NCI-H1417 (cell line): ENCODE results near the gene OTUD5.
"Not testable (repeated sequence)": the region's sequence is repeated elsewhere in the genome, so short reads cannot be mapped to it uniquely, and the experiment has no call there.

Experiments used
- DNase-seq, 3 experiments: peaks; one replicate each; lab custom pipeline; 2025; lab: John Stamatoyannopoulos, UW

OTUD5 gene

GRCh38 chrX:48957477-48957826, at the start of gene OTUD5:
TSS of gene OTUD5 (minus strand) at chrX:48957607. CDS start at chrX:48957570, 37 bp downstream.
- peak in 2 of 3 experiments; percentile 65 to 78 for DNase-seq

GRCh38 chrX:49003696-49004095, 46.3 kb upstream of the OTUD5 start:
- DNase-seq: no peak

- peak; percentile 75 to 91 (median 86) for DNase-seq
Measured at GRCh38 chrX:49002091-49002935, 44.9 kb upstream of the OTUD5 start, which contains the start of gene GRIPAP1. TSS of gene GRIPAP1 (minus strand) at chrX:49002264. CDS start at chrX:49002229, 35 bp downstream.

GRCh38 chrX:49001521-49002090, 44.2 kb upstream of the OTUD5 start:
- DNase-seq: peak in 2 of 3 experiments; percentile 48 to 75

- no peak for DNase-seq
Measured at GRCh38 chrX:49000636-49001035, 43.2 kb upstream of the OTUD5 start.

GRCh38 chrX:48999030-48999429, 41.6 kb upstream of the OTUD5 start:
- no peak for DNase-seq

- no peak for DNase-seq
Measured at GRCh38 chrX:48998391-48998790, 41.0 kb upstream of the OTUD5 start.

- no peak for DNase-seq
Measured at GRCh38 chrX:48997865-48998264, 40.5 kb upstream of the OTUD5 start.

- no peak for DNase-seq
Measured at GRCh38 chrX:48997455-48997854, 40.0 kb upstream of the OTUD5 start.

GRCh38 chrX:48996969-48997368, 39.6 kb upstream of the OTUD5 start:
- DNase-seq: no peak

GRCh38 chrX:48992341-48992740, 34.9 kb upstream of the OTUD5 start:
- DNase-seq: no peak

GRCh38 chrX:48989483-48989882, 32.1 kb upstream of the OTUD5 start:
- DNase-seq: no peak

GRCh38 chrX:48983896-48984295, 26.5 kb upstream of the OTUD5 start:
- DNase-seq: no peak

GRCh38 chrX:48983081-48983480, 25.7 kb upstream of the OTUD5 start:
- no peak for DNase-seq

- DNase-seq: no peak
Measured at GRCh38 chrX:48981178-48981577, 23.8 kb upstream of the OTUD5 start.

- DNase-seq: not testable (repeated sequence)
Measured at GRCh38 chrX:48980341-48980740, 22.9 kb upstream of the OTUD5 start.

GRCh38 chrX:48978226-48978625, 20.8 kb upstream of the OTUD5 start:
- DNase-seq: no peak

- no peak for DNase-seq
Measured at GRCh38 chrX:48976086-48976485, 18.7 kb upstream of the OTUD5 start.

- DNase-seq: no peak
Measured at GRCh38 chrX:48975541-48975940, 18.1 kb upstream of the OTUD5 start.

- DNase-seq: no peak
Measured at GRCh38 chrX:48975041-48975440, 17.6 kb upstream of the OTUD5 start.

- no peak for DNase-seq
Measured at GRCh38 chrX:48974574-48974973, 17.2 kb upstream of the OTUD5 start.

GRCh38 chrX:48974033-48974432, 16.6 kb upstream of the OTUD5 start:
- no peak for DNase-seq
